GM18520 (cell line): ENCODE data around the gene CD6.

Experiments used
- ATAC-seq: cut with Tn5 transposase; IDR thresholded peaks from one replicate; pipeline ENCODE4 v1.9.1; 2021; ENCODE audit not compliant: unreplicated experiment

Gene CD6

GRCh38 chr11:61026121-61027031 lies 54.9 kb downstream of the CD6 start:
- ATAC-seq = no peak

GRCh38 chr11:61027141-61027840 lies 55.8 kb downstream of the CD6 start:
- ATAC-seq = no peak

GRCh38 chr11:61028135-61028729 lies 56.8 kb downstream of the CD6 start:
- no peak for ATAC-seq

- ATAC-seq = no peak
Measured at GRCh38 chr11:61032824-61033223, 61.3 kb downstream of the CD6 start.

GRCh38 chr11:61033417-61033816 lies 61.9 kb downstream of the CD6 start:
- no peak for ATAC-seq

- no peak for ATAC-seq
Measured at GRCh38 chr11:61034111-61034510, 62.6 kb downstream of the CD6 start.

- no peak for ATAC-seq
Measured at GRCh38 chr11:61034704-61035525, 63.4 kb downstream of the CD6 start.

GRCh38 chr11:61035526-61035835 lies 64.0 kb downstream of the CD6 start:
- ATAC-seq = no peak

GRCh38 chr11:61037441-61038093 lies 66.1 kb downstream of the CD6 start:
- ATAC-seq = no peak

- no peak for ATAC-seq
Measured at GRCh38 chr11:61039916-61040315, 68.4 kb downstream of the CD6 start.

GRCh38 chr11:61041755-61042518 lies 70.5 kb downstream of the CD6 start:
- no peak for ATAC-seq

GRCh38 chr11:61042537-61042936 lies 71.1 kb downstream of the CD6 start:
- ATAC-seq = no peak

- no peak for ATAC-seq
Measured at GRCh38 chr11:61042961-61043540, 71.6 kb downstream of the CD6 start.

GRCh38 chr11:61045271-61045670 lies 73.8 kb downstream of the CD6 start:
- no peak for ATAC-seq

- ATAC-seq = no peak
Measured at GRCh38 chr11:61046833-61047232, 75.4 kb downstream of the CD6 start.

GRCh38 chr11:61048368-61049062 lies 77.0 kb downstream of the CD6 start:
- ATAC-seq = no peak

GRCh38 chr11:61049063-61049377 lies 77.5 kb downstream of the CD6 start:
- ATAC-seq = no peak

- ATAC-seq = no peak
Measured at GRCh38 chr11:61049859-61050258, 78.4 kb downstream of the CD6 start.
